B cell (primary cell): ENCODE data around the gene ZNF22. TPM values are rescaled to one million over a fixed set of nuclear protein-coding genes. Genes with fewer than 3 reads are reported as not detected.
A peak's percentile ranks its signal among the peaks of the same experiment; 100 is the strongest.
"Not testable (repeated sequence)": the region's sequence is repeated elsewhere in the genome, so short reads cannot be mapped to it uniquely, and the experiment has no call there.

Experiments
- ATAC-seq: fragments of 200-7000 bp; cut with Tn5 transposase; one replicate; pipeline ENCODE4 v1.10.0; 2021; ENCODE audit warnings: low read depth, mild to moderate bottlenecking, moderate number of reproducible peaks, moderate library complexity
- CTCF ChIA-PET: fragments of 350-600 bp; sonication (Branson Sonifier 250); formaldehyde crosslinking; loops from one replicate; lab custom pipeline; 2021; ENCODE audit warnings: antibody characterized with exemption, inconsistent platforms; lab: Charles Lee
- POLR2A ChIA-PET: fragments of 350-600 bp; sonication (Branson Sonifier 250); formaldehyde crosslinking; loops from one replicate; lab custom pipeline; 2021; ENCODE audit warnings: antibody characterized with exemption; lab: Charles Lee
- DNase-seq: peaks from one replicate; pipeline ENCODE4 v3.0.0; 2013
- H2AFZ ChIP-seq: 2 replicates; pipeline ENCODE4 v1.6.1; 2012; ENCODE audit warnings: mild to moderate bottlenecking, low read depth, low read length; ENCODE audit not compliant: insufficient read depth, poor library complexity, severe bottlenecking
- H3K27ac ChIP-seq, 2 donors: 1 replicate in 1 of 2; 2 replicates in 1 of 2; pipeline ENCODE4 v1.5.1; 2012 to 2013; ENCODE audit warnings: low read length in 2 of 2, mild to moderate bottlenecking in 2 of 2, moderate library complexity in 1 of 2
- H3K27me3 ChIP-seq, 4 experiments: fragments of 200-600 bp in 1 of 4; sonication (generic) in 1 of 4; replicated peaks in 1 of 4; 1 replicate in 2 of 4; 2 replicates in 2 of 4; pipeline versions ENCODE4 v1.6.1 to v1.7.0; 2013 to 2016; ENCODE audit warnings: low read length in 3 of 4, mild to moderate bottlenecking in 2 of 4, mixed read lengths in 1 of 4, moderate library complexity in 1 of 4; ENCODE audit not compliant: insufficient read depth in 4 of 4, control insufficient read depth in 3 of 4; ENCODE audit errors: control extremely low read depth in 1 of 4
- H3K36me3 ChIP-seq, 2 experiments: replicated peaks in 1 of 2; 1 replicate in 1 of 2; 2 replicates in 1 of 2; pipeline versions ENCODE4 v1.6.1 to v1.7.1; 2013; ENCODE audit warnings: low read length in 1 of 2; ENCODE audit not compliant: insufficient read depth in 2 of 2, control insufficient read depth in 1 of 2; ENCODE audit errors: control extremely low read depth in 1 of 2, extremely low read depth in 1 of 2
- H3K4me1 ChIP-seq, 2 donors: fragments of 200-600 bp in 1 of 2; sonication (generic) in 1 of 2; 1 replicate in 1 of 2; 2 replicates in 1 of 2; pipeline versions ENCODE4 v1.5.1 to v1.6.1; 2013 to 2017; ENCODE audit warnings: low read length in 2 of 2; ENCODE audit not compliant: control insufficient read depth in 2 of 2, insufficient read depth in 2 of 2
- H3K4me2 ChIP-seq: replicated peaks from 2 replicates; pipeline ENCODE3; 2012; ENCODE audit warnings: mild to moderate bottlenecking, low read depth, low read length; ENCODE audit not compliant: poor library complexity, severe bottlenecking
- H3K4me3 ChIP-seq, 5 experiments: fragments of 200-600 bp in 1 of 5; sonication (generic) in 1 of 5; 1 replicate in 3 of 5; 2 replicates in 2 of 5; pipeline versions ENCODE4 v1.5.1 to v1.7.0; 2011 to 2016; ENCODE audit warnings: low read length in 4 of 5, mild to moderate bottlenecking in 4 of 5, low read depth in 2 of 5, control low read depth in 1 of 5, moderate library complexity in 1 of 5; ENCODE audit not compliant: insufficient read depth in 1 of 5; ENCODE audit errors: control extremely low read depth in 1 of 5, extremely low read depth in 1 of 5
- H3K79me2 ChIP-seq: fragments of 200-600 bp; sonication (generic); one replicate; pipeline ENCODE4 v1.6.0; 2016; ENCODE audit warnings: low read length; ENCODE audit not compliant: control insufficient read depth, insufficient read depth
- H3K9ac ChIP-seq: fragments of 200-600 bp; sonication (generic); 2 replicates; pipeline ENCODE4 v1.6.1; 2017; ENCODE audit warnings: mild to moderate bottlenecking, low read length, moderate library complexity
- H3K9me3 ChIP-seq, 3 donors: one replicate each; pipeline versions ENCODE4 v1.6.1 to v1.7.1; 2013; ENCODE audit warnings: low read length in 2 of 3; ENCODE audit not compliant: control insufficient read depth in 2 of 3, insufficient read depth in 1 of 3; ENCODE audit errors: control extremely low read depth in 1 of 3
- H4K20me1 ChIP-seq: 2 replicates; pipeline ENCODE4 v1.6.0; 2012; ENCODE audit warnings: mild to moderate bottlenecking, low read length; ENCODE audit not compliant: insufficient read depth, control insufficient read depth, poor library complexity, severe bottlenecking
- H3K27ac Mint-ChIP-seq: one replicate; pipeline ENCODE4 v1.8.0; 2021; ENCODE audit warnings: mixed read lengths
- H3K27me3 Mint-ChIP-seq: one replicate; pipeline ENCODE4 v1.8.0; 2021; ENCODE audit warnings: mixed read lengths
- H3K4me1 Mint-ChIP-seq: one replicate; pipeline ENCODE4 v1.8.0; 2021; ENCODE audit warnings: mixed read lengths
- H3K4me3 Mint-ChIP-seq: one replicate; pipeline ENCODE4 v1.8.0; 2021; ENCODE audit warnings: mixed read lengths
- H3K9me3 Mint-ChIP-seq: one replicate; pipeline ENCODE4 v1.8.0; 2022; ENCODE audit warnings: mixed read lengths; ENCODE audit not compliant: insufficient read depth
- CTCF ChIP-seq: fragments of 200-600 bp; IDR thresholded peaks from one replicate; pipeline ENCODE4 v1.8.0; 2022; ENCODE audit warnings: antibody characterized with exemption, mild to moderate bottlenecking
- EZH2 ChIP-seq: IDR thresholded peaks from 2 replicates; pipeline ENCODE4 v1.6.1; 2012; ENCODE audit warnings: borderline replicate concordance, low read depth, mild to moderate bottlenecking, moderate library complexity, low read length; ENCODE audit not compliant: insufficient read depth, poor library complexity, severe bottlenecking
- WGBS: methylation state at CpG from one replicate; pipeline ENCODE4 v1.1.5; 2013; ENCODE audit warnings: missing lambda C conversion rate; ENCODE audit not compliant: insufficient coverage; 5-methylcytosine and 5-hydroxymethylcytosine counted together
- intact Hi-C: fragments of 100-400 bp; cut with micrococcal nuclease; formaldehyde crosslinking; loops from one replicate; pipeline ENCODE4 v1.10.0; 2022
- polyA plus RNA-seq: library from polyadenylated mRNA; depleted of rRNA; stranded (reverse); fragments of >200 nt; gene quantifications from 2 replicates; pipeline ENCODE4 v1.2.3, GENCODE V29; 2012
- total RNA-seq, 2 donors: library from RNA; stranded (reverse); fragments of 120-200 nt in 1 of 2; gene quantifications; 1 replicate in 1 of 2; 2 replicates in 1 of 2; pipeline versions ENCODE4 v1.2.3 to v1.2.4, GENCODE V29; 2013 to 2022

Gene ZNF22
- total and polyA plus RNA-seq, 2 donors (not counting 1 experiment from before 2014, with no cell fraction given) = 7.7 to 31.4 TPM

GRCh38 chr10:45008524-45009161 is 7.9 kb downstream of the ZNF22 start:
- Histone ChIP-seq H3K9ac (no peak overlapping the region), H3K36me3 (peaks cover 3 to 17% of the 10 kb centered on the region in 2 experiments), H3K4me2 (no peak overlapping the region), H4K20me1 (peaks cover 2% of the 10 kb centered on the region), H3K9me3 (peaks cover 4 to 8% (median 4%) of the 10 kb centered on the region in 3 donors), H3K27me3 (no peaks in the 10 kb centered on the region), H2AFZ (no peak overlapping the region), H3K4me3 (no peak overlapping the region), H3K4me1 (peaks cover 0 to 4% of the 10 kb centered on the region in 2 donors), H3K27ac (no peak overlapping the region), H3K79me2 (no peaks in the 10 kb centered on the region)
- ATAC-seq (peak; percentile 58), DNase-seq (peak; percentile 71)
- no peak overlapping the region for H3K27ac Mint-ChIP-seq
- CTCF ChIA-PET = interaction anchor here (1.0 to 1.9 kb wide), 3 partner anchors 8 to 77 kb away, joined by 3 to 8 read pairs (median 5); no protein-coding TSS in a partner anchor
- no peak overlapping the region for H3K4me3 Mint-ChIP-seq
- no peaks in the 10 kb centered on the region for H3K9me3 Mint-ChIP-seq
- 21% methylated on average over 4 of the region's 8 CpGs for WGBS
- TF ChIP-seq CTCF (peak; percentile 88), EZH2 (no peak)
- intact Hi-C loops = loop anchor here (10.0 kb wide), 2 partner anchors 366 to 1364 kb away; partner anchors contain the start of genes ALOX5 and ZNF32
- H3K27me3 Mint-ChIP-seq = no peaks in the 10 kb centered on the region
- POLR2A ChIA-PET = no interaction called here
- H3K4me1 Mint-ChIP-seq = peaks cover 2% of the 10 kb centered on the region

GRCh38 chr10:45014557-45014956 is 13.8 kb downstream of the ZNF22 start:
- H3K9me3 Mint-ChIP-seq, H3K4me3 ChIP-seq, H3K27ac ChIP-seq, H2AFZ ChIP-seq, intact Hi-C loops, ATAC-seq, POLR2A ChIA-PET, CTCF ChIA-PET, H3K4me3 Mint-ChIP-seq, H3K36me3 ChIP-seq, H3K4me1 ChIP-seq, H3K9ac ChIP-seq, H3K27me3 ChIP-seq, H3K9me3 ChIP-seq, H3K27me3 Mint-ChIP-seq, H3K27ac Mint-ChIP-seq, H4K20me1 ChIP-seq, H3K4me1 Mint-ChIP-seq, DNase-seq, H3K79me2 ChIP-seq, H3K4me2 ChIP-seq: not testable (repeated sequence)
- 80% methylated on average over 3 of the region's 10 CpGs for WGBS
